CD4-positive, alpha-beta T cell treated with Interferon gamma for 1 hour (primary cell): Measurements from ENCODE around the gene SPHKAP.
"Not testable (repeated sequence)": the region's sequence is repeated elsewhere in the genome, so short reads cannot be mapped to it uniquely, and the experiment has no call there.

Source experiments
- DNase-seq: peaks from one replicate; pipeline ENCODE4 v3.0.0-alpha.2; 2020

Gene SPHKAP

GRCh38 chr2:228017784-228018183 lies 163.7 kb downstream of the SPHKAP start:
- DNase-seq = no peak

- DNase-seq = no peak
Observed at GRCh38 chr2:228016402-228016801, 165.1 kb downstream of the SPHKAP start.

- no peak for DNase-seq
Observed at GRCh38 chr2:228015741-228016140, 165.7 kb downstream of the SPHKAP start.

GRCh38 chr2:227996366-227996765 lies 185.1 kb downstream of the SPHKAP start:
- DNase-seq = no peak

GRCh38 chr2:227990937-227991336 lies 190.6 kb downstream of the SPHKAP start:
- DNase-seq = no peak

- DNase-seq = no peak
Observed at GRCh38 chr2:227973241-227973640, 208.2 kb downstream of the SPHKAP start.

GRCh38 chr2:227971619-227972230 lies 209.8 kb downstream of the SPHKAP start:
- no peak for DNase-seq

GRCh38 chr2:227960317-227960716 lies 221.2 kb downstream of the SPHKAP start:
- DNase-seq = no peak

GRCh38 chr2:227942965-227943364 lies 238.5 kb downstream of the SPHKAP start:
- no peak for DNase-seq

- DNase-seq = no peak
Observed at GRCh38 chr2:227942021-227942420, 239.5 kb downstream of the SPHKAP start.

GRCh38 chr2:227939271-227940027 lies 242.0 kb downstream of the SPHKAP start:
- DNase-seq = no peak

GRCh38 chr2:227936249-227936648 lies 245.2 kb downstream of the SPHKAP start:
- not testable (repeated sequence) for DNase-seq

GRCh38 chr2:227933884-227934283 lies 247.6 kb downstream of the SPHKAP start:
- DNase-seq = no peak

GRCh38 chr2:227932403-227932802 lies 249.1 kb downstream of the SPHKAP start:
- no peak for DNase-seq

GRCh38 chr2:227932001-227932400 lies 249.5 kb downstream of the SPHKAP start:
- no peak for DNase-seq
